ENCODE results near the gene MNAT1.

The MNAT1 gene

GRCh38 chr14:60863249-60863648, 128.7 kb downstream of the MNAT1 start:
- H3K4me1 ChIP-seq, result no peaks in the 10 kb centered on the region
- no peak for DNase-seq
- H3K9me3 ChIP-seq, result no peaks in the 10 kb centered on the region
- no peaks in the 10 kb centered on the region for H3K36me3 ChIP-seq
- H3K4me3 ChIP-seq (ENCODE audit: low read depth, low read length), result no peak overlapping the region
- H3K27me3 ChIP-seq, result no peaks in the 10 kb centered on the region
- TF ChIP-seq CTCF (IDR thresholded peaks at IDR 0.05; ENCODE audit: low read depth, low read length), result no peak

DNA sequence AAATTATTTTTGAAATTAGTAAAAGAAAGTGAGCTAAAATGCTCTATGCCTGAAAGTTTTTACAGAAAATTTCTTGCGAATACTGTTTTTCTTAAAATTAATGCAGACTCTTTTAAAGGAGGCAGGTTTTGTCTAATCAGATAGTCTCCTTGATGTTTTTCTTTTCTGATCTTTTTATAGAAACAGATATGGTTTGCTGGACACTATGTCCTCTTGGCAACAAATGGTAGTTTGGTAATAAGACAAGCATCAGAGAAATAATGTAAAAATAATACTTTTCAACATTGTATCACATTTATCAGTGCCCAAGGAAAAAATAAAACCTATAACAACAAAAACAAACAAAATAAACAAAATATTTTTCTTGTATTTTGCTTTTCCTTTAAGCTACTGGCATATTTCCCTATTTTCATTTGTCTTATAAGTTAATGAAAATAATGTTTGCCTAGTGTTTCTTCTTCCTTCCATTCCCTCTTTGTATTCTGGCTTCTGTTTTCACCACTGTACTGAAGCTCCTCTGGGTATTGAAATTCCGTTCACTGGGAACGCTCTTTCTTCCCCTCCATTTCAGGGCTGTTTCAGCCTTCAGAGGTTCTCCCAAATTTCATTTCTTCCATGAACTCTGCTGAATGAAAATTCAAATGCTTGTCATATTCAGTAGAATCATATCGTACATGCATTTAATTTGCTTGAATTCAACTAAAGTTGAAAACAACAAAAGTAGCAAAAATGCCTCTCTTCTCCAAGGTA, 131.0 kb downstream of the MNAT1 start:
- Histone ChIP-seq H3K4me1 (no peaks in the 10 kb centered on the region), H3K9me3 (no peaks in the 10 kb centered on the region), H3K36me3 (no peaks in the 10 kb centered on the region), H3K4me3 (ENCODE audit: low read depth, low read length) (no peak overlapping the region), H3K27me3 (no peaks in the 10 kb centered on the region)
- no peak for TF ChIP-seq CTCF (IDR thresholded peaks at IDR 0.05; ENCODE audit: low read depth, low read length)
- no peak for DNase-seq

DNA sequence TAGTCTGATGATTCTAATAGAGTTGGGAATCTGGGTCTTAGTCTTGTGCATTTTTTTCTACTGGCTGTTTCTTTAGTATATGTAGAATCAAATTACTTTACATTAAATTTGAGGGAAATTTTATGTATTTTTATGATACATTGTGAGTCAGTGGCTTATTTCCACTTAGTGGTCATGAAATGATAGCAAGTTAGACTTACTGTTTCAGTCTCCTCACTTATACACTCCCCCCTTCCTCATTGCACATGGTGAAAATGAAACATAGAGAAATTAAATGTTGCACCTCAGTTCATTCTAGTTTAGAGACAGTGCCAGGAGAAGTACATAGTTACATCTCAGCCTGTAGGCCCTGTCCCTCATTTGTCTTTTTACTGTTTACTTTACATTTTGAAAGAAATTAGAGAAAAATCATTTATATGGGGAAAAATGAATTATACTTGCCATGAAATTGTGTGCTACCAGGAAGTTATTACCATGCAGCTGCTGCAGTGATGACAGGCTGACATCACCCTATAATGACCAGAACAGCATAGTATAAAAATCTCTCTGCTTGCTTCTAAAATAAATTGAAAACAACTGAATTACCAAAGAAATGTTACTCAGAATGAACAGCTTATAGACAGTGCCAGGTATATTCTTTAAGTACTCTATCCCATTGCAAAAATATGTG, 133.1 kb downstream of the MNAT1 start:
- H3K27me3 ChIP-seq, result no peaks in the 10 kb centered on the region
- no peaks in the 10 kb centered on the region for H3K9me3 ChIP-seq
- H3K4me1 ChIP-seq, result no peaks in the 10 kb centered on the region; the same call in 1 of the 2 replicates
- TF ChIP-seq CTCF (IDR thresholded peaks at IDR 0.05; ENCODE audit: low read depth, low read length), result no peak
- H3K36me3 ChIP-seq, result no peaks in the 10 kb centered on the region
- no peak for DNase-seq
- no peak overlapping the region for H3K4me3 ChIP-seq (ENCODE audit: low read depth, low read length)

GRCh38 chr14:60878121-60878520, 143.6 kb downstream of the MNAT1 start:
- H3K27me3 ChIP-seq, result no peaks in the 10 kb centered on the region
- DNase-seq, result no peak
- TF ChIP-seq CTCF (IDR thresholded peaks at IDR 0.05; ENCODE audit: low read depth, low read length), result no peak

GRCh38 chr14:60878536-60878935, 144.0 kb downstream of the MNAT1 start:
- H3K9me3 ChIP-seq, result no peaks in the 10 kb centered on the region
- H3K36me3 ChIP-seq, result no peaks in the 10 kb centered on the region
- DNase-seq, result no peak
- TF ChIP-seq CTCF (IDR thresholded peaks at IDR 0.05; ENCODE audit: low read depth, low read length), result no peak
- H3K27me3 ChIP-seq, result no peaks in the 10 kb centered on the region
- H3K4me3 ChIP-seq (ENCODE audit: low read depth, low read length), result no peak overlapping the region
- no peaks in the 10 kb centered on the region; the same call in 1 of the 2 replicates for H3K4me1 ChIP-seq

More at GRCh38 chr14:60878121-60878520, 143.6 kb downstream of the MNAT1 start:
- no peaks in the 10 kb centered on the region for H3K9me3 ChIP-seq
- no peak overlapping the region for H3K4me3 ChIP-seq (ENCODE audit: low read depth, low read length)
- H3K36me3 ChIP-seq, result no peaks in the 10 kb centered on the region
- H3K4me1 ChIP-seq, result no peaks in the 10 kb centered on the region; the same call in 1 of the 2 replicates

DNA sequence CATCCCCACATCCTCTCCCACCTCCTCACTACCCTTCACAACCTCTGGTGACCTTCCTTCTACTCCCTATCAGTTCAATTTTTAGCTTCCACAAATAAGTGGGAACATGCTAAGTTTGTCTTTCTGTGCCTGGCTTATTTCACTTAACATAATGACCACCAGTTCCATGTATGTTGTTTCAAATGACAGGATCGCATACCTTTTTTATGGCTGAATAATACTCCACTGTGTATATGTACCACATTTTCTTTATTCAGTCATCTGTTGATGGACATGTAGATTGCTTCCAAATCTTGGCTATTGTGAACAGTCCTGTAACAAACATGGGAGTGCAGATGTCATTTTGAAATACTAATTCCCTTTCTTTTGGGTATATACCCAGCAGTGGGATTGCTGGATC, 147.7 kb downstream of the MNAT1 start:
- H3K4me1 ChIP-seq, result no peaks in the 10 kb centered on the region; the same call in 1 of the 2 replicates
- TF ChIP-seq CTCF (IDR thresholded peaks at IDR 0.05; ENCODE audit: low read depth, low read length), result no peak
- H3K27me3 ChIP-seq, result no peaks in the 10 kb centered on the region
- no peak overlapping the region for H3K4me3 ChIP-seq (ENCODE audit: low read depth, low read length)
- no peak for DNase-seq
- H3K36me3 ChIP-seq, result no peaks in the 10 kb centered on the region
- no peaks in the 10 kb centered on the region for H3K9me3 ChIP-seq

All from BE2C (cell line).